Measurements from ENCODE around the gene ZNF346. TPM values are rescaled to one million over a fixed set of nuclear protein-coding genes. Genes with fewer than 3 reads are reported as not detected.

The ZNF346 gene
- total and polyA plus RNA-seq, 2 of the 13 experiments (the other 11 are each of a cell fraction or from before 2014, with no cell fraction given) = 8.6 to 19.4 TPM

GRCh38 chr5:177097016-177097985 is 74.8 kb downstream of the ZNF346 start (continued):
- TF ChIP-seq, protein P1, sequence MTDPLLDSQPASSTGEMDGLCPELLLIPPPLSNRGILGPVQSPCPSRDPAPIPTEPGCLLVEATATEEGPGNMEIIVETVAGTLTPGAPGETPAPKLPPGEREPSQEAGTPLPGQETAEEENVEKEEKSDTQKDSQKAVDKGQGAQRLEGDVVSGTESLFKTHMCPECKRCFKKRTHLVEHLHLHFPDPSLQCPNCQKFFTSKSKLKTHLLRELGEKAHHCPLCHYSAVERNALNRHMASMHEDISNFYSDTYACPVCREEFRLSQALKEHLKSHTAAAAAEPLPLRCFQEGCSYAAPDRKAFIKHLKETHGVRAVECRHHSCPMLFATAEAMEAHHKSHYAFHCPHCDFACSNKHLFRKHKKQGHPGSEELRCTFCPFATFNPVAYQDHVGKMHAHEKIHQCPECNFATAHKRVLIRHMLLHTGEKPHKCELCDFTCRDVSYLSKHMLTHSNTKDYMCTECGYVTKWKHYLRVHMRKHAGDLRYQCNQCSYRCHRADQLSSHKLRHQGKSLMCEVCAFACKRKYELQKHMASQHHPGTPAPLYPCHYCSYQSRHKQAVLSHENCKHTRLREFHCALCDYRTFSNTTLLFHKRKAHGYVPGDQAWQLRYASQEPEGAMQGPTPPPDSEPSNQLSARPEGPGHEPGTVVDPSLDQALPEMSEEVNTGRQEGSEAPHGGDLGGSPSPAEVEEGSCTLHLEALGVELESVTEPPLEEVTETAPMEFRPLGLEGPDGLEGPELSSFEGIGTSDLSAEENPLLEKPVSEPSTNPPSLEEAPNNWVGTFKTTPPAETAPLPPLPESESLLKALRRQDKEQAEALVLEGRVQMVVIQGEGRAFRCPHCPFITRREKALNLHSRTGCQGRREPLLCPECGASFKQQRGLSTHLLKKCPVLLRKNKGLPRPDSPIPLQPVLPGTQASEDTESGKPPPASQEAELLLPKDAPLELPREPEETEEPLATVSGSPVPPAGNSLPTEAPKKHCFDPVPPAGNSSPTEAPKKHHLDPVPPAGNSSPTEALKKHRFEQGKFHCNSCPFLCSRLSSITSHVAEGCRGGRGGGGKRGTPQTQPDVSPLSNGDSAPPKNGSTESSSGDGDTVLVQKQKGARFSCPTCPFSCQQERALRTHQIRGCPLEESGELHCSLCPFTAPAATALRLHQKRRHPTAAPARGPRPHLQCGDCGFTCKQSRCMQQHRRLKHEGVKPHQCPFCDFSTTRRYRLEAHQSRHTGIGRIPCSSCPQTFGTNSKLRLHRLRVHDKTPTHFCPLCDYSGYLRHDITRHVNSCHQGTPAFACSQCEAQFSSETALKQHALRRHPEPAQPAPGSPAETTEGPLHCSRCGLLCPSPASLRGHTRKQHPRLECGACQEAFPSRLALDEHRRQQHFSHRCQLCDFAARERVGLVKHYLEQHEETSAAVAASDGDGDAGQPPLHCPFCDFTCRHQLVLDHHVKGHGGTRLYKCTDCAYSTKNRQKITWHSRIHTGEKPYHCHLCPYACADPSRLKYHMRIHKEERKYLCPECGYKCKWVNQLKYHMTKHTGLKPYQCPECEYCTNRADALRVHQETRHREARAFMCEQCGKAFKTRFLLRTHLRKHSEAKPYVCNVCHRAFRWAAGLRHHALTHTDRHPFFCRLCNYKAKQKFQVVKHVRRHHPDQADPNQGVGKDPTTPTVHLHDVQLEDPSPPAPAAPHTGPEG (CRISPR knock-in tag; IDR thresholded peaks at IDR 0.05) = no peak
- TF ChIP-seq HOXA3 (CRISPR knock-in tag; IDR thresholded peaks at IDR 0.05) (peak; percentile 54; the same call in 1 of the 2 replicates), KAT2B (IDR thresholded peaks at IDR 0.05; ENCODE audit: borderline replicate concordance, low read depth, low read length) (no peak), PRDM15 (CRISPR knock-in tag; IDR thresholded peaks at IDR 0.05) (no peak), ZNF788 (CRISPR knock-in tag; IDR thresholded peaks at IDR 0.05; ENCODE audit: borderline replicate concordance) (no peak), RXRA (CRISPR knock-in tag; IDR thresholded peaks at IDR 0.05) (no peak), ZNF34 (CRISPR knock-in tag; IDR thresholded peaks at IDR 0.05; ENCODE audit: borderline replicate concordance) (no peak), CHD4 (IDR thresholded peaks at IDR 0.05; ENCODE audit: borderline replicate concordance, low read length) (no peak), HNRNPK (IDR thresholded peaks at IDR 0.05; ENCODE audit: low read depth, low read length, poor library complexity, severe bottlenecking) (no peak), JDP2 (CRISPR knock-in tag; IDR thresholded peaks at IDR 0.05; ENCODE audit: borderline replicate concordance) (no peak), BCL6 (CRISPR knock-in tag; IDR thresholded peaks at IDR 0.05) (no peak), SNRNP70 (IDR thresholded peaks at IDR 0.05; ENCODE audit: low read depth, low read length) (no peak), ZNF816 (CRISPR knock-in tag; IDR thresholded peaks at IDR 0.05; ENCODE audit: borderline replicate concordance) (no peak), ZNF766 (CRISPR knock-in tag; IDR thresholded peaks at IDR 0.05; ENCODE audit: borderline replicate concordance) (no peak), IKZF4 (CRISPR knock-in tag; IDR thresholded peaks at IDR 0.05; ENCODE audit: borderline replicate concordance, low read depth, not compliant biosample characterization) (no peak), HOXA7 (CRISPR knock-in tag; IDR thresholded peaks at IDR 0.05) (no peak), ZNF550 (CRISPR knock-in tag; IDR thresholded peaks at IDR 0.05; ENCODE audit: borderline replicate concordance) (no peak), NR1H2 (CRISPR knock-in tag; IDR thresholded peaks at IDR 0.05; ENCODE audit: borderline replicate concordance, low read depth) (no peak), SMYD3 (CRISPR knock-in tag; IDR thresholded peaks at IDR 0.05) (no peak), ZFP37 (CRISPR knock-in tag; IDR thresholded peaks at IDR 0.05; ENCODE audit: borderline replicate concordance) (no peak)
